GM19455 (cell line): ENCODE results near the gene CDK9.
"Not testable (repeated sequence)": the region's sequence is repeated elsewhere in the genome, so short reads cannot be mapped to it uniquely, and the experiment has no call there.

Experiments
- ATAC-seq: cut with Tn5 transposase; IDR thresholded peaks from one replicate; pipeline ENCODE4 v1.9.1; 2021; ENCODE audit not compliant: unreplicated experiment

The CDK9 gene

DNA sequence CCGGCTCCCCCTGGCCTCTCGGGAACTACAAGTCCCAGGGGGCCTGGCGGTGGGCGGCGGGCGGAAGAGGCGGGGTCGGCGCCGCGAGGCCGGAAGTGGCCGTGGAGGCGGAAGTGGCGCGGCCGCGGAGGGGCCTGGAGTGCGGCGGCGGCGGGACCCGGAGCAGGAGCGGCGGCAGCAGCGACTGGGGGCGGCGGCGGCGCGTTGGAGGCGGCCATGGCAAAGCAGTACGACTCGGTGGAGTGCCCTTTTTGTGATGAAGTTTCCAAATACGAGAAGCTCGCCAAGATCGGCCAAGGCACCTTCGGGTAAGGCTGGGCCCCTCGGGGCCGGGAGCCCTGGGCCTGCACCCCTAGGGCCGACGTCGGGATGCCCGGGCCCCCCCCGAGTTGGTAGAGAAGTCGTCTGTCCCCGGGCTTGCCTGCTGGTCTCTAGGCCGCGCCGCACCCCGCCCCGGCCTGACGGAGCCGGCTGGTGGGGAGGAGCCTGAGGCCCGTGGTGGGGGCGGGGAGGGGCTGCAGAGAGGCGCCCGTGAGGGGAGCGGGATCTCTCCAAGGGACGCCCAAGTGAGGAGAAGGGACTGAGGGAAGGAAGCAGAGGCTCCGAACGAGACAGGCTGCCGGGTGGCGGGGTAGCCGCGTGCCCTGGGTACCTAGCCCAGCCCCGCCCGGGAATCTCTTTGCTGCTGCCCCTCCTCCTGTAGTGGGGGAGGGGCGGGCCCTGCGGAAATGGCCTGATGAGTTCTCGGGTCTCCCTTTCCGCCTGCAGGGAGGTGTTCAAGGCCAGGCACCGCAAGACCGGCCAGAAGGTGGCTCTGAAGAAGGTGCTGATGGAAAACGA lies at the start of gene CDK9:
Gene CDK9, plus strand, starts transcription at position 102 of the 840 bp plus-strand sequence. Its CDS starts 115 bp downstream, at position 217.
- ATAC-seq, result peak; percentile 68

DNA sequence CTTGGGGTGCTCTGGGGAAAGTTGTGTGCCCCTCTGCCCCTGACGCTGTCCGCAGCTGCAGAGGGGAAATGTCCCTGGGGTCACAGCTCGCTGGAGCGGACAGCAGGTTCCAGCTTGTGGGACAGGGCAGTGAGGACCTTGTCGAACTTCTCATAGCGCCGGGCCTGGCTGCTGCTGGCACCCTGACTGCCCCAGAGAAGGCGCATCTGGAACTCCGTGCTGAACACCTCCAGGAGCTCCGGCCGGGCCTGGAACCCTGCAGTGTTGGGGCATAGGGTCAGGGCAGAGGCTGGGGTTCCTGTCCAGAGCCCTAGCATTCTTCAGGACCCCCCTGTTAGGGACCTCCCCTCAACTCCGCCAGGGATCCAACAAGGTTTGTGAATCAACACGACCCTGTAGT lies 47.2 kb upstream of the CDK9 start:
- ATAC-seq, result no peak

DNA sequence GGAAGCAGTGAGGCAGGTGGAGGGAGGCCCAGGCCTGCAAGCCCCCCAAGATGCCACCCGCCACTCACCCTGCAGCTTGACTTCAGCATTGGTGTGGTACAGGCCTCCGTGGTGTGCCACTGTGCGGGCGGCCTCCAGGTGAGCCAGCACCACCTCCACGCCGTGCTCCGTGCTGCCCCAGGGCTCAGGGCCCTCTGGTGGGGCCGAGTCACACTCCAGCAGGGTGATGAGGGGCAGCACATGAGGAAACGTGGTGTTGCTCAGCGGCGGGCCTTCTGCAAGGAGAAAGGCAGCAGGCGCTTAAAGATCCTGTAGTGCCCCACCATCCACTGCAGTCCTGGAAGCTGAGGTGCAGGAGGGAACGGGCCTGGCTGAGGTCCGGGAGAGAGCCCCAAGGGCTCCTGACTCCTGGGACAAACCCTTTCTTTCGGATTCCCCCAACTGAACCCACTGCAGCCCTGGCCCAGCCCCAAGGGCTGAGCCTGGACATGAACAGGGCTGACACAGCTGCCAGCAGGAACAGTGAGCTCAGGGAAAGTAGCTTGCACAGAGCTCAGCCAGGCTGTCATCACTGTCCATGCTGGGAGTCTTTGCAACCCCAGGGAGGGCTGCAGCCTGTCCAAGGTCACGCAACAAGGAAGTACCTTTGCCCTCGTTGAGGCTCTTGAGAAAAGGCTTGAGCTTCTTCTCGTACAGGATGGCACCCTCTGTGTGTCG lies 46.1 kb upstream of the CDK9 start:
- no peak for ATAC-seq

DNA sequence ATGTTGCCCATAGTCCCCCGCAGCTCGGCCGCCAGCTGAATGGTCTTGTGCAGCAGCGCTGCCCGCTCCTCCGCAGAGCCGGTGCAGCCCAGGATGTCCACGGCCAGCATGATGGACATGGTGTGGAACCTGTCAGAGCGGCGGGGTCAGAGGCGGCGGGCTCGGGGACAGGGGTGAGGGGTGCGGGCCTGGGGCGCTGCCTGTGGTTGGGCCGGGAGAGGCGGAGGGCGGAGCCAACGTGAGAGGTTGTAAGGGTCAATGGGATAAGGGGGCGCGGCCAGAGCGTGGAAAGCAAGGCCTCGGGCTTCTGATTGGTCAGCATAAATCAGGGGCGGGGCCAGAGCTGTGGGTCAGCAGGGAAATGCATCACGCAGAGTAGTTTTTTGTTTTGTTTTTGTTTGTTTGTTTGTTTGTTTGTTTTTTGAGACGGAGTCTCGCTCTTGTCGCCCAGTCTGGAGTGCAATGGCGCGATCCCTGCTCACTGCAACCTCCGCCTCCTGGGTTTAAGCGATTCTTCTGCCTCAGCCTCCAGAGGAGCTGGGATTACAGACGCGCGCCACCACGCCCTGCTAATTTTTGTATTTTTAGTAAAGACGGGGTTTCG lies 43.9 kb upstream of the CDK9 start:
- ATAC-seq, result no peak

DNA sequence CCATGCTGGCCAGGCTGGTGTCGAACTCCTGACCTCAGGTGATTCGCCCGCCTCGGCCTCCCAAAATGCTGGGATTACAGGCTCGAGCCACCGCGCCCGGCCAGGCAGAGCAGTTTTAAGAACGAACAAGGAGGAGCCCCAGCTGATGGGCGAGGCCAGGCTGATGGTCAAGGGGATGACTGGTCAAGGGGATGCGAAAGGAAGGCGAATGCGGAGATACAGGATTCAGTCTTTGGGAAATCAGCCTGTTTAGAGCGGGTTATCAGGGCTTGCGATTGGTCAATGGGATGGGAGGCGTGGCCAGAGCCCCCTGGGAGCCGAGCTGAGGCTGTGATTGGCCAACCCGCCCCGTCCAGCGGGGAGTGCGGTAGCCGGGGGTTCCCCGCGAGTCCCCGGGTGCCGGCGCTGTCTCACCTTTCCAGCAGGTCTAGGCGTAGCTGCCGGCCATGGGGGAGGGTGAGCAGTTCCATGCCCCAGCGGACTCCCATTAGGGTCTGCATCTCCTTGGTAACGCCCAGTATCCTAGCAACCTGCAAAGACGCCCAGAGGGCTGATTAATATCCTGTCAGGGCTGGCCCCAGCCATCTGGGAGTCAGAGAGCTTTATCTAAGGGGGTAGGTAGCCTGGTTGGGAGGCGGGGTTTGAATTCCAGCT lies 43.3 kb upstream of the CDK9 start:
- no peak for ATAC-seq

DNA sequence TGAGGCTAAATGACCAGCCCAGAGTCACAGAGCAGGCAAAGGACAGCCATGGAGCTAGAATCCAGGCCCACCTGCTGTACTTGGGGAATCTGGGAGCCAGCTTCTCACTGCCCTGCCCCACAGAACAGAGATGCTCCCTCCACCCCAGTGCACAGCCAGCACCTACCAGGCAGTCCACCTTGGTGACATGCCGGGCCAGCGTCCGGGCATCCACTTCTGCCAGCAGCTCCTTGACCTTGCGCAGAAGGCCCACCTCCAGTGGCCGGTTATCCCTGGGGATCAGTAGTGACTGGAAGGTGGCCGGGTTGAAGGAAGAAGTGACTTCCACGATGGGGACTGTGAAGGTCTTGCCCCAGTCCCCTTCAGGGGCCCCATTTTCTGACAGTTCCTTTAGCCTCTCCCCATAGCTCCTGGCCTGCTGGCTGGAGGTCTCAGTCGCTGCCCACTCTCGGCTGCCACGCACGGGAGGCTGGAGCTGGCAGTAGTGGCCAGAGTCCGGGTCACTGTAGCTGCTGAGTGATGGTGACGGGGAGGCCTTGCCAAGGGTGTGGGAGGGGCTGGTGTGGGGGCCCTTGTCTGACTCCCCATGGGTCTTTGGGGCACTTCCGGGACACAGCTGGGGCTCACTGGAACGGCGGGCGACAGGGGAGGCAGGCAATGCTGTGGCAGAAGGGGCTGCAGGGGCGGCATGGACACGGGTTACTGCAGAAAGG lies 41.3 kb upstream of the CDK9 start:
- no peak for ATAC-seq

DNA sequence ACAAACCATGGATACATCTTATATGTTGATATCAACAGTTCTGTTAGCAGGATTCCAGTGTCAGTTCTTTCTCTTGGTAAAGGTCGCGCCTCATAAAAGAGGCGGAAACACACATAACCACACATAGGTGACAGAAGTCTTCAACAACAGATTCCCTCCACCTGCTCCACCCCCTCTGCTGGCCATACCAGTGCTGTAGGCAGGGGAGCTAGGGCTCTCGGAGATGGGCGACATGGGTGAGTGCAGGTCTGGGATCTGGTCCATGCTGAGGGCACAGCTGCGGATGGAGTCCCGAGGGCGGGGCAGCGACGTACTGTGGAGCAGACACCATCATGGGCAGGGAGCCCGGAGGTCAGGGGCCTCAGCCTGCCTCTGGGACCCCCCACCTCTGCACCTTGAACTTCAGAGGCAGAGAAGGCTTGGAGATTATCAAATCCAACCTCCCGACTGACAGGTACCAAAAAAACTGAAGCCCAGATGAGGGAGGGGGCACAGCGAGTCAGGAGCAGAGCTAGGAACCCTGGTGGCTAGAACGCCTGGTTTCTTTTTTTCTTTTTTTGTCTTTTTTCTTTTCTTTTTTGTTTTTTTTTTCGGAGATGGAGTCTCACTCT lies 38.8 kb upstream of the CDK9 start:
- no peak for ATAC-seq

DNA sequence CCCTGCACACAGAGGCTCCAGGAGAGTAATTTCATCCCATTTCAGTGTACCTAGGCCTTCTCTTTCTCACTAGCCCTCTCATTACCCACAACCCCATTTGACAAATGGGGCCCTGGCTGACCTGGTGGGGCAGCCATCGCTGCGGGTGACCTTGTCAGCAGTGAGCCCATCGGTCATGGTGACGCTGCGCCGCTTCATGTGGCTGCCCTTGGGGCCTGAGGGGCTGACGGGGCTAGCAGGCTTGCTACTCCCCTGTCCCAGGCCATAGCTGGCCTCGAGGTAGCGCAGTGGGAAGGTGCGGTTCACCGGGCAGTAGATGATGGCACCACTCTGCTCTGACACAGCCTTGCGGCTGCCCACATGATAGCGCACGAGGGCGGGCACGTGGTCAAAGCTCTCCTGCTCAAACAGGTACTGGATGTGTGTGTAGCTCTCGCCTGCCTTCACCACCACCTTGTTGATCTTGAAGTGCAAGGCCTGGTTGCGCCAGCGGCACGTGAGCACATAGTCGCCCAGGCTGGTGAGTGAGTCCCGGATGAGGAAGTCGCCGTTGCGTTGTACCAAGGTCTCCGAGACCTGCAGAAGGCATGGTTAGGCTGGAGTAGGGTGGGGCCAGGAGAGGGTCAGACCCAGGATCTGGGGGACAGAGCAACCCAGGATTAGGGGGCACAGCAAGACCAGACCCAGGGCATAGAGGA lies 36.6 kb upstream of the CDK9 start:
- no peak for ATAC-seq

DNA sequence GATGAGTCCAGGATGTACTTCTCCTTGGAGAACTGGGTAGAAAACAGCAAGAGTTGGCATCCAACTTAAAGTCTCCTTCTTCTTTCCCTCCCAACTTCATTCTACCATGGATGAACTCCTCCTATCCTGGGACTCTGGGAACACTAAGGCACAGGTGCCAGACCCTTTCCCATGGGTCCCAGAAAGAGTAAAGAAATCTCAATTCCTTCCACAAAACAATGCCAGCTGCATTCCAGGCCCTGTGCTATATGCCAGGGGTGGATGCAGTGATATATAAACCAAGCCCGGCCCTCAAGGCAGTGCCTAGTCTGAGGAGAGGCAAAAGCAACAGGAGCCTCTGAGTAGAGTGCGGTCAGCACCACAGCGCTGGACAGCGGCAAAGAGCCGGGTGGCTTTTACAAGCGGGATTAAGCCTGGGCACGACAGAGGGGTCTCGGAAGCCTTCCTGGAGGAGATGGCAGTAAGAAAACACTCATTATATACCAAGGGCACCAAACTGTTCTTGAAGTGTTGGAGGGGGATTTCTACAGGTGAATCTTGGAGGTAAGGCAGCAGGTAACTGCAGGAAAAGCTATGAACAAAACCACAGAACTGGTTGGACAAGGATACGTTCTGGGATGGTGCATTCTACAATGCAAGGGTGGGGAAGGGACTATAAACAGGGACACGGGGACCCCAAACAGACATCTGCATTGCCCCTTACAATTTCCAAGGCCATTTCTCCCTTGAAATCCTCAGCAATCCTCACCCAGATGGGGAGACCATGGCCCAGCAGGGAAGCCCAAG lies 34.4 kb upstream of the CDK9 start:
- ATAC-seq, result no peak

DNA sequence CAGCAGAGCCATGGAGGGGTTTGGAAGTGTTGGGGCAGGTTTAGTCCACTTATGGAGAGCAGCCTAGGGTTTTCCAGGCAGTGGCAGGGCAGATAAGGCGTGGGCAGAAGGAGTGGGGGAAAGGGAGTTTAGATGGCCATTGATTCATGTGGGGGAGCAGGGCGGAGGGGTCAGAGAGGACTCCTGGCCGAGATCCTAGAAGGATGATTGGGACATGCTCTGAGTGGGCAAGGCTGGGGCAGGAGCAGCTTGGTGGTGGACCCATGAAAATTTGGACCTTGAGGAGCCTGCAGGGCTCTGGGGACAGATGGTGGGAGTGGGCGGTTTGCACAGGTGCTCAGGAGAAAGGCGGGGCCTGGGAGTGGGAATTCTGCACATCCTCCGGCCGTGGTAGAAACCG lies 32.7 kb upstream of the CDK9 start:
- no peak for ATAC-seq

DNA sequence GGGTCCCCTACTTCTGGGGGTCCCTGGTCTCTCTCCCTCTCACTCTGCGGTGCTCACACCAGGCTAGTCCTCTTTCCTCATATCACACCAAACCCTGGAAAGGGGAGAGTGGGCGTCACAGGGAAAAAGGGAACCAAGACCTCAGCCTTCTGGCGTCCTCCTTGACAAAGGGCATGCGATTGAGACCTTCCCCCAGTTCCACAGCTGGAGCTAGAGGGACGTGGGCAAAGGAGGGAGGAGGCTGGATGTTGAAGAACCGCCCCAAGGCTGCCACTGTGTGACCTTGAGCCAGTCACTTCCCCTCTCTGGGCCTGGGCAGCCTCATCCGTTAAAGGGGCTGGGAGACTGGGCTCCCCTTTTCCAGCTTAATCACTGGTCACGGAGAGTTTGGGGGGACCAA lies 32.2 kb upstream of the CDK9 start:
- no peak for ATAC-seq

DNA sequence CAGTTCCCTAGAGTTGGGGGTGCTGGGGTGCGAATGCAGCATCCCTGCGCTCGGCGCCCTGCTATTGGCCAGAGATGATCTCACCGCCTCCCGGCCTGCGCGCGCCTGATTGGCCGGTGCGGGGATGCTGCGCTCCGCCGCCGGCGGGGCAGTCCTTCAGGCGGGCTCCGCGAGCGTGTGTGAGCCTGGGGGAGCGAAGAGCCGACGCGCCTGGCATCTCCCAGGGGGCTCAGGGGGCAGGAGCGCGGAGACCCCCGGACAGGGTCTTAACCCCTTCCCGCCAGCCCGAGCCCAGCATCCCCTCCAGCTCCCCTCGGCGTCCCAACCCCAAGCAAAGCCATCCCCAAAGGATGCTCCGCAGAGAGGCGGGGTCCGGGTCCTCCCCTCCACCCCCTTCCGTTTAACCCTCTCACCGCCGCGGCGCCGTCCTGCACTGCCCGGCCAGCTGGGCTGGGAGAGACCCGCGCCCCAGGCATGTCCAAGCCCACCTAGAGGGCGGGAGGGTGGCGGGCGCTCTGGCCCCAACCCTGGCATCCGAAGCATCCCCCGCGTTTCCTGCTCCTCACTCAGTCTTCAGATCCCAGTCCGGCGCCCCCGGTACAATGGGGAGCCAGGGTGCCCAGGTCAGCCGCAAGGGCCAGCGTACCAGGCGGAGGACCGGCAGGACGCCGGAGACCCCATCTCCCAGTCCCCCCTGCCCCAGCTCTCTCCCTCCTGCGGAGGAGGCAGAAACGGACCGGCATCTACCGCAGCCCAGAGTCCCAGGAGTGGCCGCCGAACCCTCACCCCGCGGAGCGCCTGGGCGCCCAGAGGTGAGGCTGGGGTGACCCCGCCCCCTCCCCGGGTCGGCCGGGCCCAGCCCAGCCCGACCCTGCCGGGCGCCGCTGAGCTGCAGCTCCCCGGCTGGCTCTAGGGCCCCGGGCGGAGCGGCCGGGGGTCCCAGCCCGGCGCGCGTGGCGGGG lies 31.5 kb upstream of the CDK9 start:
- ATAC-seq, result no peak

DNA sequence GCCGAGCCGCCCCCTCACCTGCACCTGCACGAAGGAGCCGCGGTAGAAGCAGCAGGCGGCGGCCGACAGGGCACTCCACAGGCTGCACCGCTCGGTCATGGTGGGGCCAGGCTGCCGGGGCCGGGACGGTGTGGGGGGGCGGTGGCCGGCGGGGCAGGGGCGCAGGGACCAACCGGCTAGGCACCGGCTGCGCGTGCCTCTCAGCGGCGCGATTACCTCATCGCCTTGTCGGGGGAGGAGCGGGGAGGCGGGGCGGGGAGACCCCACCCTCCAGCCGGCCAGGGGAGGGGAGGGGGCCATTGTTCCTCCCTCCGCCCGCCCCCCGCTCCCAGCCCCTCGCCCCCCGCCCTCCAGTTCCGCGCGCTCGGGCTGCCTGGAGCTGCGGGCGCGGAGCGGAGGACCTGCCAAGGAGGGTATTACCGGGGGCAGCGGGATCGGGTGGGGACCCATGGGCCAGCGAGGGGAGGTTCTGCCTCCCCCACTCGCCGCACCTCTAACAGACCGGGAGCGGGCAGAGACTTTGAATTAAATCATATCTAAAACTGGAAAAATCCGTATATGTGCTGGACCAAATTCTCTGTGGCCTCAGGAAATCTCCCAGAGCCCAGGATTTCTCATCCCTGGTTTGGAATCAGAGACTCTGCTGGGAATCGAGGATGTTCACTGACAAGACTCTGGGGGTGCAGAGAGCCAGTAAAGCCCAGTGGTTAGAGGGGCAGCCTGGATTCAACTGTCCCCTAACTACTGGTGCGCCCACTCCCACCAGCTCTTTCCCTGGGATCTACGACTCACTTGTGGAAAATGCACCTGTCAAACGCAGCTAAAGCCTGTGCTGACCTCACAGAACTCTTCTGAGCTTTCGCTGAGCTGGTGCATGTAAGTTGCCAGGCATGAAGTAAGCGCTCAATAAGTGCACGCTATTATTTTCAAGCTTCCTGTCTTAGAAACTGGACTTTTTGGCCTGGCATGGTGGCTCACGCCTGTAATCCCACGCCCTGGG lies 30.5 kb upstream of the CDK9 start:
- no peak for ATAC-seq

DNA sequence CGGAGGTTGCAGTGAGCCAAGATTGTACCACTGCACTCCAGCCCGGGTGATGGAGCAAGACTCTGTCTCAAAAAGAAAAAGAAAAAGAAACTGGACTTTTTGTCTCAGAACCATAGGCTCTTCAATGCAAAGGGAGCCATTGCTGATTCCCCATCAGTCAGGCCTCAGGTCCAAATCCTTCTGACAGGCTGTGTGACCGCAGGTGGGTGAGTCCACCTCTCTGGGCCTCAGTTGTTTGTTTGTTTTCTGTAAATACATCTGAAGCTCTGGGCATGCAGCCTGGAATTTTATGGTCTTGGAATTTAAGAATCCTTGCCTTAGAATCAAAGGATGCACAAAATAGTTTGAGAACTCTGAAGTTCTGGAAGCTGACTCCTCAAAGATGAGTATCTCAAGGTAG lies 29.6 kb upstream of the CDK9 start:
- no peak for ATAC-seq

DNA sequence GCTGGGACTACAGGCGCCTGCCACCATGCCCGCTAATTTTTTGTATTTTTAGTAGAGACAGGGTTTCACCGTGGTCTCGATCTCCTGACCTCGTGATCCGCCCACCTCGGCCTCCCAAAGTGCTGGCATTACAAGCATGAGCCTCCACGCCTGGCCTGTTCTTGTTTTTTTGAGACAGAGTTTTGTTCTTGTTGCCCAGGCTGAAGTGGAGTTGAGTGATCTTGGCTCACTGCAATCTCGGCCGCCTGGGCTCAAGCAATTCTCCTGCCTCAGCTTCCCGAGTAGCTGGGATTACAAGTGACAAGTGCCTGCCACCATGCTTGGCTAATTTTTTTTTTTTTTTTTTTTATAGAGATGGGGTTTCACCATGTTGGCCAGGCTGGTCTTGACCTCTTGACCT lies 29.1 kb upstream of the CDK9 start:
- ATAC-seq, result not testable (repeated sequence)

DNA sequence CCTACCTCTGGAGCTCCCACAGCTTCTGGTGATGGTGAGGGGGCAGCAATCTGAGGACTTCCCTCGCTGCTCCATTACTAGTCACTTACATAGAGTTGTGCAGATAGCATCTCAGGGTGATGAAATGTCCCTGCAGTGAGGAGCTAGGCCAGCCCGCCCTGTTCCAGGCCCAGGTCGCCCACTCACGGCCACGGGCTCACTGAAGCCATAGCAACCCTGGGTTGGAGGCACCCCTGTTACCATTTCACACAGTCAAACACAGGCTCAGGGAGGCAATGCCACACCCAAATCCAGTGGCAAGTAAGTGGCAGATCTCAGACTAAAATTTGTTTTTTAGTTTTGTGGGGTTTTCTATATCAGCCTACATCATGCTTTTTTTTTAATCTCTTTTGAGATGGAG lies 27.0 kb upstream of the CDK9 start:
- no peak for ATAC-seq

DNA sequence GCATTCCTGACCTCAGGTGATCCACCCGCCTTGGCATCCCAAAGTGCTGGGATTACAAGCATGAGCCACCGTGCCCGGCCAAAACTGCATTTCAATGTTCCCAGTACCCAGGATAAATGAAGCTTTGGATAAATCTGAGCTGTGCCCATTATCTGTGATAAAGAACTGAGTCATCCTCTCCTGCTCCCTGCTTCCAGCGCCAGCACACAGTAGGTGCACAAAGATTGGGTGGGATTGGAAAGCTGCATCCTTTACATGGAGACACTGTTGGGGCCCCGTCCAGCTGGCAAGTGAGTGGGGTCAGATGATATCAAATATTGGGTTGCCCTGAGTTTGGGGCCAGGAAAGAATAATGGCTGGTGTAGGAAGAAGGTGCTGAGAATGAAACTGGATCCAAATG lies 24.8 kb upstream of the CDK9 start:
- no peak for ATAC-seq
